ENCODE measurements around the gene MTMR10.

MTMR10 gene

DNA sequence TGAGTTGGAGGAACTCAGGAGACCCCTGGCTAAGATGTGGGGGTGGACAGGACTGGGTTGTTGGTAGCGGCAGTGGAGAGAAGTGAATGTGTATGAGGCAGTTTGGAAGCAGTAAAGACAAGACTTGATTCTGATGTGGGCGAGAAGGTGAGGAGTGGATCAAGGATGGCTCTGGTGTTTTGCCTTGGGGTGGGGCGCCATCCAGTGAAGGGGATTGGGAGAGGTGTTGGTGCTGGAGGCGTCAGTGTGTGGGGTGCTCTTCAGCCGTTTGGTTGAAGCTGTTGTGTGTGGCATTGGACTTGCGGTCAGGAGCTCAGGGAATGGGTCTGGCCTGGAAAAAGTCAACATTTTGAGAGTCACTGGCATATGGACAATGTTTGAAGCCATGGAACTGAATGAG is 74.4 kb downstream of the MTMR10 start:
- DNase-seq: no peak

DNA sequence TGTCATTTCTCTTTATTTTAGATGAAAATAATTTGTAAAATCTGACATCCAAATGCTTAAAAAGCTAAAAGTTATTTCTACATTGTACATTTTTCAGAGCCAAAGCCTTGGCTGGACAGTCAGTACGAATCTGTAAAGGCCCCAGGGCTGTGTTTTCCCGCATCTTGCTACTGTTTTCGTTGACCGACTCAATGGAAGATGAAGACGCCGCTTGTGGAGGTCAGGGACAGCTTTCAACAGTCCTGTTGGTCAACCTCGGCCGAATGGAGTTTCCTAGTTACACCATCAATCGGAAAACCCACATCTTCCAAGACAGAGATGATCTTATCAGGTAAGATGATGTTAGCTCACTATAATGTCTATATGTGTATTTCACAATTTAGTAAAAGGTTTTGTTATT is 77.7 kb downstream of the MTMR10 start:
- DNase-seq: no peak

DNA sequence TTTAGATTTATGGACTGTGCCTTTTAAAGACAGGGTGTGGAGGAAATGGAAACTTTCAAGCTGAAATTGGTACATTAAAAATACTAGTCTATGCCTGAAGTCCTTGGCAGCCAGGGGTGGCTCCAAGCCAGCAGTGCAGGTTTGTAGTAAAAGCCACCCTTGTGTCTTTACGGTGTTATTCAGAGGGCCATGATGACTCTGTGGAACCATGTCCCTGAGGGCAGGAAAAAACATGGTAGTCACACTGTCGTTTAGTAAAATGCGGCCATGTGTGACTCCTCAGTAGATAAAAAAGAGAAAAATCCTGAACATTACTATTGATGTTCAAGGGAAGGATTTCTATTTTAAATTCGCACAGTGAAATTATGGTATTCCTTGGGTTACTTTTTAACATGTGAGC is 85.1 kb downstream of the MTMR10 start:
- DNase-seq: no peak

DNA sequence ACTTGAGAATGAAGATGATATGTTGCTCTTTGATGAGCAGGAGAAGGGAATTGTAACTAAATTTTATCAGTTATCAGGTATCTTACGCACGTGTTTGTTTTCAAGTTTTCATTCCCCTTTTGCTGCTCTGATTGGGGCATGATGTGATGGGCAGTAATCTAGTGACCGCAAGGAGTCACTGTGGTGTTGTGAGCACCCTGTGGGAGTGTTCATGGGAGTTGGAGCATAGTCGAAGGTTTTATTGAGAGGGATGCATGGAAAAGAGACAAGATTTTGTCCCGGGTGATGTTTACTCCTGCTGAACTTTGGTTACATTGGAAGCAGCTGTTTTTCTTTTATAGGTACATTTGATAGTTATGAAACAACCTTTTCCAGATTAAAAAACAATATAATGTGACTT is 85.6 kb downstream of the MTMR10 start:
- no peak for DNase-seq

DNA sequence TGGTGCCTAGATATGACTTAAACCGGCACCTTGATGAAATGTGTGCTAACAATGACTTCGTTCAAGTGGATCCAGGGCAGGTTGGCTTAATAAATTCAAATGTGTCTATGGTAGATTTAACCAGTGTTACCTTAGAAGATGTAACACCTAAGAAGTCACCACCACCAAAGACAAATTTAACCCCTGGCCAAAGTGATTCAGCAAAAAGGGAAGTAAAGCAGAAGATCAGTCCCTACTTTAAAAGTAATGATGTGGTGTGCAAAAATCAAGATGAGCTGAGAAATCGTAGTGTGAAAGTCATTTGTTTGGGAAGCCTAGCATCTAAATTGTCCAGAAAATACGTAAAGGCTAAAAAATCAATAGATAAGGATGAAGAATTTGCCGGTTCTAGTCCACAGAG is 86.6 kb downstream of the MTMR10 start:
- no peak for DNase-seq

DNA sequence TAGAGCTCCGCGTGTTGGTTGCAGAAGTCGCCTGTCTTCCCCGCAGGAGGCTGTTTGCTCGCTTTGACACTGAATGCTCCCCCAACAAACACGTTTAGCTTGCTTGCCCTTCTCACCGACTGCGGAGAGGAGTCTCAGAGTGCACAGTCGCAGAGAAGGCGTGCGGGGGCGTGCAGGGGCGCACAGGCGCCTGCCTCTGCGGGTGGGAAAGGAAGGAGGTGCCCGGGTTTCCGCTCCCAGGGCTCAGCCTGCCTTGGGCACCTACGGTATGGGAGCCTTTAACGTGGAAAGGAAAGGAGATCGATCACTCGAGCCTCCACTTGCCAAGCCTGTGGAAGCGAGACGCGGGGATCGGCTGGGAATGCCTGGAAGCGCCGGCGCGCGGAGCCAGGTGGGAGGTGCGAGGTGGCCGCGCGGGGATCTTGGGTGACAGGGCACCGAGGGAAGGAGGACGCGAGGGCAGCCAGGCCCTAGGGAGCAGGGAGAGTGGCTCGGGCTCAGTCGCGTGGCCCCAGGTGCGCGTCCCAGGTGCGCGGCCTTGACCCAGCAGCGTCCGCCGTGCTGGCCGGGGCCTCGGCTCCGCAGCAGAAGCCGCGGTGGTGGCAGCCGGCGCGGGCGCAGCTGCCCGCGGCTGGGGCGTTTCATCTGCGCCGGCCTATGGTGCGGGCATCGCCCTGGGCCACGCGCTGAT is 87.8 kb downstream of the MTMR10 start, which contains the start of gene FAN1:
FAN1 (plus strand) TSS at position 419 of the 691 bp plus-strand sequence. CDS start 749 bp downstream, outside the sequence.
- DNase-seq: peak; percentile 60

DNA sequence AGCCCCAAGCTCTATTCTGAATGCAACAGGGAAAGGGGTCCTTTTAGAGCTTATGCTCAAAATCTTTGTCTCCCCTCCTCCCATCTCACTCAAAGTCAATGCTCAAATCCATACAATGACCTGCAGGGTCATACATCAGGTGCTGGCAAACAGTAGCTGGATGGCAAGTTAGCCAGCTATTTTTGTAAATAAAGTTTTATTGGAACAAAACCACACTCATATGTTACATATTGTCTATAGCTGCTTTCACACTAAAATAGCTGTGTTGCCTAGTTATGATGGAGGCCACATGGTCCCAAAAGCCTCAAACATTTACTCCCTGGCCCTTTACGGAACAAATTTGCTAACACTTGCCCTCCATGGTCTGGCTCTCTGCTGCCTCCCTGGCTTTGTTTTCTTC is 89.5 kb downstream of the MTMR10 start:
- no peak for DNase-seq

DNA sequence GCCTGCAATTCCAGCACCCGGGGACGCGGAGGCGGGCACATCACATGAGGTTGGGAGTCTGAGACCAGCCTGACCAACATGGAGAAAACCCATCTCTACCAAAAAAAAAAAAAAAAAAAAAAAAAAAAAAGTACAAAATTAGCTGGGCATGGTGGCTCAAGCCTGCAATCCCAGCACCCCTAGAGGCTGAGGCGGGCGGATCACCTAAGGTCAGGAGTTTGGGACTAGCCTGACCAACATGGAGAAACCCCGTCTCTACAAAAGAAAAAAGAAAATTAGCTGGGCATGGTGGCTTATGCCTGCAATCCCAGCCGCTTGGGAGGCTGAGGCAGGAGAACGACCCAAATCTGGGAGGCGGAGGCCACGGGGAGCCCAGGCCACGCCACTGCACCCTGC is 95.2 kb downstream of the MTMR10 start:
- no peak for DNase-seq

DNA sequence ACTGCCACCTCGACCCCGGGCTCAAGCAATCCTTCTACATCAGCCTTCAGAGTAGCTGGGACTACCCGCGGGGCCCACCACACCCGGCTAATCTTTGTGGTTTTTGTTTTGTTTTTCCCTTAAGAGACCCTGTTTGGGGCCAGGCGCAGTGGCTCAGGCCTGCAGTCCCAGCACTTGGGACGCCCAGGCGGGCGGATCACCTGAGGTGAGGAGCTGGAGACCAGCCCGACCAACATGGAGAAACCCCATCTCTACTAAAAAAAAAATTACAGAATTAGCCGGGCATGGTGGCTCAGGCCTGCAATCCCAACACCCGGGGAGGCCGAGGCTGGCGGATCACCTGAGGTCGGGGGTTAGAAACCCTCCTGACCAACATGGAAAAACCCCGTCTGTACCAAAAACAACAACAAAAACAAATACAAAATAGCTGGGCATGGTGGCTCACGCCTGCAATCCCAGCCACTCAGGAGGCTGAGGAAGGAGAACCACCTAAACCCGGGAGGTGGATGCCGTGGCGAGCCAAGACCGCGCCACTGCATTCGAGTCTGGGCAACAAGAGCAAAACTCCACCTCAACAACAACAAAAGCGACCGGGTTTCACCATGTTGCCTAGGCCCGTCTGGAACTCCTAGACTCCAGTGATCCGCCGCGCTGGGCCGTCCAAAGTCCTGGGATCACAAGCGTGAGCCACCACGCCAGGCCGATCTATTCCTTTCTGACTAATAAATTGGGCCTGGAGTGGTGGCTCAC is 95.8 kb downstream of the MTMR10 start:
- DNase-seq: no peak

DNA sequence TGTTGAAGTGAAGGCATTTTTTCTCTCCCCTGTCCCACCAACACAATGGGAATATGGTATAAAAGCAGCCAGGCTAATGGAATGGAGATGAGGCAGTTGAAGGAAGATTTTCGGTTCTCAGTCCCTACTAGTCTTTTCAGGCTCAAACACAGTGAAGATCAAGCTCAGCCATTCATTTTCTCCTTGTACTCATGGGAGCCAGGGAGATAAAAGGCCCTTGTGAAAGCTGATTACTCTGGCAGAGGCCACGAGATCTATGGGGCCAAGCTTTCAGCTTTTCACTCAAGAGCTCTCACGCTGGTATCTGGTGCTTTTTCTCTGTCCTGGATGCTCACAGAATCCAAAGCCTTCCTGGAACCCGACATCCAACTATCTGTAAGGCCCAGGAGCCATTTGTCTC is 102.2 kb downstream of the MTMR10 start:
- DNase-seq: no peak
